Suprapubic skin (tissue), 4 donors: ENCODE data around the gene TAB3. TPM values are rescaled to one million over a fixed set of nuclear protein-coding genes. Genes with fewer than 3 reads are reported as not detected.

Experiments used
- DNase-seq, 2 donors: peaks; one replicate each; pipeline ENCODE4 v3.0.0-alpha.2; 2019; ENCODE audit warnings: low spot score in 2 of 2
- H3K27ac ChIP-seq: fragments of 200-600 bp; sonication (generic); one replicate; pipeline ENCODE4 v1.5.1; 2019
- H3K27me3 ChIP-seq: fragments of 200-600 bp; sonication (generic); one replicate; pipeline ENCODE4 v1.5.1; 2019
- H3K36me3 ChIP-seq: fragments of 200-600 bp; sonication (generic); one replicate; pipeline ENCODE4 v1.5.1; 2019
- H3K4me1 ChIP-seq: fragments of 200-600 bp; sonication (generic); one replicate; pipeline ENCODE4 v1.5.1; 2019
- H3K4me3 ChIP-seq: fragments of 200-600 bp; sonication (generic); one replicate; pipeline ENCODE4 v1.5.1; 2019; ENCODE audit warnings: mild to moderate bottlenecking
- H3K9me3 ChIP-seq: fragments of 200-600 bp; sonication (generic); one replicate; pipeline ENCODE4 v1.5.1; 2019
- CTCF ChIP-seq, 2 donors: fragments of 200-600 bp in 1 of 2; fragments of 450-650 bp in 1 of 2; sonication (generic) in 1 of 2; IDR thresholded peaks; one replicate each; pipeline ENCODE4 v1.5.1; 2016 to 2019; ENCODE audit warnings: antibody characterized with exemption in 2 of 2, mild to moderate bottlenecking in 1 of 2, moderate library complexity in 1 of 2
- EP300 ChIP-seq: sonication (generic); formaldehyde crosslinking; IDR thresholded peaks from one replicate; pipeline ENCODE4 v1.6.1; 2017; ENCODE audit warnings: antibody characterized with exemption
- POLR2A ChIP-seq, 2 donors: fragments of 450-650 bp; IDR thresholded peaks; one replicate each; pipeline ENCODE4 v1.6.1; 2017; ENCODE audit warnings: antibody characterized with exemption in 2 of 2, mild to moderate bottlenecking in 2 of 2, moderate library complexity in 2 of 2
- POLR2AphosphoS5 ChIP-seq, 3 donors: sonication (generic); formaldehyde crosslinking; IDR thresholded peaks; one replicate each; pipeline ENCODE4 v1.6.1; 2017; ENCODE audit warnings: antibody characterized with exemption in 3 of 3
- WGBS: methylation state at CpG from one replicate; pipeline ENCODE4 v1.1.5; 2018; 5-methylcytosine and 5-hydroxymethylcytosine counted together
- total RNA-seq, 4 donors: library from RNA; depleted of rRNA; stranded (reverse); fragments of >200 nt; gene quantifications; one replicate each; pipeline ENCODE4 v1.1.0, GENCODE V29; 2016

The TAB3 gene
- total RNA-seq, 4 donors from 2014 or later: 23.2 to 41.9 (median 26.8) TPM

- no peaks in the 10 kb centered on the region for H3K9me3 ChIP-seq
- WGBS: 79% methylated on average over 2 of the region's 2 CpGs
- no peak for DNase-seq
- H3K36me3 ChIP-seq: no peaks in the 10 kb centered on the region
- H3K27me3 ChIP-seq: no peaks in the 10 kb centered on the region
- H3K4me1 ChIP-seq: no peaks in the 10 kb centered on the region
- no peak overlapping the region for H3K4me3 ChIP-seq
- no peak for TF ChIP-seq POLR2A (IDR thresholded peaks at IDR 0.05)
- TF ChIP-seq CTCF (IDR thresholded peaks at IDR 0.05): no peak
- TF ChIP-seq EP300: no peak
- no peak for TF ChIP-seq POLR2AphosphoS5 (IDR thresholded peaks at IDR 0.05)
- H3K27ac ChIP-seq: no peak overlapping the region
Measured at GRCh38 chrX:30794497-30794896, 94.6 kb downstream of the TAB3 start.

- Histone ChIP-seq H3K36me3 (no peaks in the 10 kb centered on the region), H3K9me3 (no peaks in the 10 kb centered on the region), H3K4me3 (no peak overlapping the region), H3K4me1 (no peaks in the 10 kb centered on the region), H3K27me3 (no peaks in the 10 kb centered on the region), H3K27ac (no peak overlapping the region)
- no peak for DNase-seq
- WGBS: 88% methylated on average over 1 of the region's 1 CpG
- no peak for TF ChIP-seq POLR2A (IDR thresholded peaks at IDR 0.05)
- TF ChIP-seq CTCF (IDR thresholded peaks at IDR 0.05): no peak
- no peak for TF ChIP-seq EP300
- no peak for TF ChIP-seq POLR2AphosphoS5 (IDR thresholded peaks at IDR 0.05)
Measured at GRCh38 chrX:30793767-30794103, 95.3 kb downstream of the TAB3 start.

- no peak overlapping the region for H3K27ac ChIP-seq
- no peaks in the 10 kb centered on the region for H3K4me1 ChIP-seq
- no peak for DNase-seq
- TF ChIP-seq POLR2AphosphoS5 (IDR thresholded peaks at IDR 0.05) (no peak), EP300 (no peak), POLR2A (IDR thresholded peaks at IDR 0.05) (no peak)
- no peaks in the 10 kb centered on the region for H3K27me3 ChIP-seq
- no peak overlapping the region for H3K4me3 ChIP-seq
- no peaks in the 10 kb centered on the region for H3K36me3 ChIP-seq
- H3K9me3 ChIP-seq: no peaks in the 10 kb centered on the region
- WGBS: 72% methylated on average over 3 of the region's 3 CpGs
Measured at GRCh38 chrX:30793075-30793766, 95.8 kb downstream of the TAB3 start.

GRCh38 chrX:30791296-30792278 is 97.5 kb downstream of the TAB3 start:
- 85% methylated on average over 8 of the region's 8 CpGs for WGBS
- Histone ChIP-seq H3K36me3 (no peaks in the 10 kb centered on the region), H3K27ac (no peak overlapping the region), H3K4me3 (no peak overlapping the region), H3K27me3 (no peaks in the 10 kb centered on the region), H3K4me1 (no peaks in the 10 kb centered on the region), H3K9me3 (no peaks in the 10 kb centered on the region)
- TF ChIP-seq POLR2A (IDR thresholded peaks at IDR 0.05): no peak
- TF ChIP-seq POLR2AphosphoS5 (IDR thresholded peaks at IDR 0.05): no peak
- no peak for TF ChIP-seq CTCF (IDR thresholded peaks at IDR 0.05)
- no peak for TF ChIP-seq EP300
- peak in 1 of 2 donors; percentile 35 for DNase-seq

GRCh38 chrX:30787012-30787411 is 102.0 kb downstream of the TAB3 start:
- Histone ChIP-seq H3K4me1 (no peaks in the 10 kb centered on the region), H3K27ac (no peak overlapping the region), H3K9me3 (no peaks in the 10 kb centered on the region), H3K27me3 (no peaks in the 10 kb centered on the region), H3K36me3 (no peaks in the 10 kb centered on the region), H3K4me3 (no peak overlapping the region)
- no peak for TF ChIP-seq POLR2A (IDR thresholded peaks at IDR 0.05)
- TF ChIP-seq POLR2AphosphoS5 (IDR thresholded peaks at IDR 0.05): no peak
- no peak for TF ChIP-seq EP300
- no peak for TF ChIP-seq CTCF (IDR thresholded peaks at IDR 0.05)
- 74% methylated on average over 9 of the region's 9 CpGs for WGBS
- peak in 1 of 2 donors; percentile 26 for DNase-seq
